ENCODE results near the gene WDR5.
A peak's percentile ranks its signal among the peaks of the same experiment; 100 is the strongest.

The WDR5 gene

GRCh38 chr9:134154262-134154701 lies 18.4 kb downstream of the WDR5 start:
- no peak for FAIRE-seq
- no peak for TF ChIP-seq SPI1 (IDR thresholded peaks at IDR 0.05; ENCODE audit: low read depth, low read length)
- TF ChIP-seq POU2F2 (IDR thresholded peaks at IDR 0.05; ENCODE audit: low read depth, low read length) = no peak
- TF ChIP-seq PAX5 (IDR thresholded peaks at IDR 0.05; ENCODE audit: insufficient read depth, low read length, severe bottlenecking) = no peak
- TF ChIP-seq POLR2AphosphoS5 (IDR thresholded peaks at IDR 0.05; ENCODE audit: low read depth, low read length) = no peak
- no peak for TF ChIP-seq POLR2A (IDR thresholded peaks at IDR 0.05; ENCODE audit: low read depth, low read length)
- TF ChIP-seq TAF1 (IDR thresholded peaks at IDR 0.05; ENCODE audit: low read depth, low read length) = no peak
- DNase-seq (ENCODE audit: insufficient read length, low spot score) = no peak

- no peak for DNase-seq (ENCODE audit: insufficient read length, low spot score)
- no peak for FAIRE-seq
- TF ChIP-seq POLR2A (IDR thresholded peaks at IDR 0.05; ENCODE audit: low read depth, low read length) = no peak
- TF ChIP-seq SPI1 (IDR thresholded peaks at IDR 0.05; ENCODE audit: low read depth, low read length) = no peak
- TF ChIP-seq TAF1 (IDR thresholded peaks at IDR 0.05; ENCODE audit: low read depth, low read length) = no peak
- TF ChIP-seq PAX5 (IDR thresholded peaks at IDR 0.05; ENCODE audit: insufficient read depth, low read length, severe bottlenecking) = no peak
- TF ChIP-seq POU2F2 (IDR thresholded peaks at IDR 0.05; ENCODE audit: low read depth, low read length) = no peak
- TF ChIP-seq POLR2AphosphoS5 (IDR thresholded peaks at IDR 0.05; ENCODE audit: low read depth, low read length) = no peak
These were observed 20.0 kb downstream of the WDR5 start for GRCh38 chr9:134155812-134156377.

GRCh38 chr9:134156564-134157377 lies 20.9 kb downstream of the WDR5 start:
- TF ChIP-seq POLR2AphosphoS5 (IDR thresholded peaks at IDR 0.05; ENCODE audit: low read depth, low read length) (no peak), PAX5 (IDR thresholded peaks at IDR 0.05; ENCODE audit: insufficient read depth, low read length, severe bottlenecking) (no peak), POLR2A (IDR thresholded peaks at IDR 0.05; ENCODE audit: low read depth, low read length) (no peak), TAF1 (IDR thresholded peaks at IDR 0.05; ENCODE audit: low read depth, low read length) (no peak), POU2F2 (IDR thresholded peaks at IDR 0.05; ENCODE audit: low read depth, low read length) (no peak), SPI1 (IDR thresholded peaks at IDR 0.05; ENCODE audit: low read depth, low read length) (no peak)
- FAIRE-seq (no peak), DNase-seq (ENCODE audit: insufficient read length, low spot score) (no peak)

DNA sequence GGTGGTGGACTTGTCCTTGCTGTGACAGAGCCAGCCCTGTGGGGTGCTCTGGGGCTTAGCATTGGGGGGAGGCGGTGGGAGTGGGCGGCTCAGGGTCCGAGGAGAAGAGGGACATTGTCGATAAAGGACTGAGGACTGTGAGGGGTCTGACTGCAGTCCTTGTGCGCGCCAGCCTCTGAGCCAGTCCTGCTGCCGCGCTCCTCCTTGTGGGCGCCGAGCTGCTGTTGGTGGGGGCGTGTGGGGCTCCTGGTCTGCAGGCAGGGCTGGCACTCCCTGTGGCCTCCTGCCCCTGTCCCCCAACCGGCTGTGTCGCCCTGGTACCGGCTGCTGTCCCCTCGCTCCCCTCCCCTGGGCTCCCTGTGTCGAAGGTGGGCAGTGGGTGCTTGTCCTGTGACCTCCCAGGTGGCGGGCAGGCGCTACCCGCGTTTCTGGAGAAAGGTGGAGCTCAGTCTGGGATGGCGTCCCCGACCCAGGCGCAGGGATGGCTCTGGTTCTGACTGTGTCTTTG lies 21.6 kb downstream of the WDR5 start:
- no peak for DNase-seq (ENCODE audit: insufficient read length, low spot score)
- FAIRE-seq = no peak
- TF ChIP-seq PAX5 (IDR thresholded peaks at IDR 0.05; ENCODE audit: insufficient read depth, low read length, severe bottlenecking) (no peak), SPI1 (IDR thresholded peaks at IDR 0.05; ENCODE audit: low read depth, low read length) (no peak), TAF1 (IDR thresholded peaks at IDR 0.05; ENCODE audit: low read depth, low read length) (no peak), POLR2AphosphoS5 (IDR thresholded peaks at IDR 0.05; ENCODE audit: low read depth, low read length) (no peak), POLR2A (IDR thresholded peaks at IDR 0.05; ENCODE audit: low read depth, low read length) (no peak), POU2F2 (IDR thresholded peaks at IDR 0.05; ENCODE audit: low read depth, low read length) (no peak)

- no peak for FAIRE-seq
- TF ChIP-seq SPI1 (IDR thresholded peaks at IDR 0.05; ENCODE audit: low read depth, low read length) (no peak), TAF1 (IDR thresholded peaks at IDR 0.05; ENCODE audit: low read depth, low read length) (no peak), POLR2AphosphoS5 (IDR thresholded peaks at IDR 0.05; ENCODE audit: low read depth, low read length) (no peak), POU2F2 (IDR thresholded peaks at IDR 0.05; ENCODE audit: low read depth, low read length) (no peak), PAX5 (IDR thresholded peaks at IDR 0.05; ENCODE audit: insufficient read depth, low read length, severe bottlenecking) (no peak), POLR2A (IDR thresholded peaks at IDR 0.05; ENCODE audit: low read depth, low read length) (no peak)
- no peak for DNase-seq (ENCODE audit: insufficient read length, low spot score)
These were observed 22.4 kb downstream of the WDR5 start for GRCh38 chr9:134158242-134158641.

GRCh38 chr9:134158753-134159392 lies 23.0 kb downstream of the WDR5 start:
- no peak for FAIRE-seq
- TF ChIP-seq TAF1 (IDR thresholded peaks at IDR 0.05; ENCODE audit: low read depth, low read length) (no peak), POLR2AphosphoS5 (IDR thresholded peaks at IDR 0.05; ENCODE audit: low read depth, low read length) (0 out of 2 replicates have a peak, but pooled peaks have one; percentile 19)
- DNase-seq (ENCODE audit: insufficient read length, low spot score) = no peak

- DNase-seq (ENCODE audit: insufficient read length, low spot score) = no peak
- no peak for FAIRE-seq
- TF ChIP-seq POU2F2 (IDR thresholded peaks at IDR 0.05; ENCODE audit: low read depth, low read length) (no peak), TAF1 (IDR thresholded peaks at IDR 0.05; ENCODE audit: low read depth, low read length) (no peak), POLR2A (IDR thresholded peaks at IDR 0.05; ENCODE audit: low read depth, low read length) (no peak), SPI1 (IDR thresholded peaks at IDR 0.05; ENCODE audit: low read depth, low read length) (no peak), PAX5 (IDR thresholded peaks at IDR 0.05; ENCODE audit: insufficient read depth, low read length, severe bottlenecking) (no peak), POLR2AphosphoS5 (IDR thresholded peaks at IDR 0.05; ENCODE audit: low read depth, low read length) (no peak)
These were observed 23.8 kb downstream of the WDR5 start for GRCh38 chr9:134159566-134160245.

DNA sequence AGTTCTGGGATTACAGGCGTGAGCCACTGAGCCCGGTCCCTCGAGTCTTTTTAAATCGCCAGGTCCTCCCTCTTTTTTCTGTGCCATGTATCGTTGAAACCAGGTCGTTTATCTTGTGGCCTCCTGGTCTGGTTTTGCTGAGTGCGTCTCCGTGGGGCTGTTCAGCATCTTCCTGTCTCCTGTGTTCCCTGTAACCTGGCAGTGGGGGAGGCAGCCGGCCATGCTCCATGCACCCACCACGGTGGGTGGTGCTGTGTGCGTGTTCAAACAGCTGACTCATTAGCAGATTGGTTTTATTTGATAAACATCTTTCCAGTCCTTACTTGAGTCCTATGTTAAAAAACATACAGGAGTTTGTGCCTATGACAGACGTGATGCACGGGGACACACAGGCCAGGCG lies 25.8 kb downstream of the WDR5 start:
- no peak for FAIRE-seq
- TF ChIP-seq SPI1 (IDR thresholded peaks at IDR 0.05; ENCODE audit: low read depth, low read length) = no peak
- DNase-seq (ENCODE audit: insufficient read length, low spot score) = no peak

DNA sequence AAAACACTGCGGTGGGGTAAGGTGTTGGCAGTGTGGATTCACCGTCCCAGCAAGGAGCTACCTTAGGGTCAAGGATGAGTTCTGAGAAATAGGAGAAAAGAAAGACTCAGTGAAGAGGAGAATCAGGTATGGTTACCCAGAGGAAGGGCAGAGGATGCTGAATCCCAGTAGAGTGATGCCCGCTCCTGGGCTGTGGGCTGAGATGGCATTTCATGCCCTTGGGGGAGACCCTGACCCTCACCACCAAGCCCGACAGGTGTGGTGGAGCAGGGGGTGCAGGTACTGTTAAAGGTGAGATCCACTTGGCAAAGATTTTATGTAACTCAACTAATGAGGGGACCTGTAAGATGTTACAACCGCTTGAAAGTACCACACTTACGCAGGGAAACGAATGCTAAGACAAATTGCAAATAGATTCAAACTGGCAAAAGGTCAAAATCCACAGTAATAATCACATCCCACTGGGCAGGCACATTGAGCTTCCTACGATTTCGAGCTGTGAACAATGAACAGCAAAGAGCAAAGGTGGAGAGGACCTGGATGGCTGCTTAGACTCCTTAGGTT lies 26.4 kb downstream of the WDR5 start:
- FAIRE-seq = no peak
- DNase-seq (ENCODE audit: insufficient read length, low spot score) = no peak
- TF ChIP-seq POLR2A (IDR thresholded peaks at IDR 0.05; ENCODE audit: low read depth, low read length) (no peak), PAX5 (IDR thresholded peaks at IDR 0.05; ENCODE audit: insufficient read depth, low read length, severe bottlenecking) (no peak)

All from GM12891 (cell line).